HEK293T (cell line): ENCODE data around the gene RNF141.

Experiments
- ARNT ChIP-seq: fragments of 450-650 bp; IDR thresholded peaks from 2 replicates; pipeline ENCODE4 v1.6.1; 2017; ENCODE audit warnings: mild to moderate bottlenecking
- BHLHE40 ChIP-seq: fragments of 450-650 bp; IDR thresholded peaks from 2 replicates; pipeline ENCODE4 v1.6.1; 2016; ENCODE audit warnings: mild to moderate bottlenecking, moderate library complexity, borderline replicate concordance
- FOXA1 ChIP-seq: fragments of 450-650 bp; IDR thresholded peaks from 2 replicates; pipeline ENCODE4 v1.6.1; 2016; ENCODE audit warnings: mild to moderate bottlenecking
- FOXK2 ChIP-seq: fragments of 450-650 bp; IDR thresholded peaks from 2 replicates; pipeline ENCODE4 v1.6.1; 2016; ENCODE audit warnings: mild to moderate bottlenecking
- FOXM1 ChIP-seq: fragments of 450-650 bp; IDR thresholded peaks from 2 replicates; pipeline ENCODE4 v1.6.1; 2017; ENCODE audit warnings: mild to moderate bottlenecking, borderline replicate concordance
- L3MBTL2 ChIP-seq: fragments of 450-650 bp; conservative IDR thresholded peaks from 2 replicates; pipeline ENCODE4 v1.6.1; 2016; ENCODE audit warnings: mild to moderate bottlenecking
- NFRKB ChIP-seq: fragments of 450-650 bp; IDR thresholded peaks from 2 replicates; pipeline ENCODE4 v1.6.1; 2016; ENCODE audit warnings: mild to moderate bottlenecking, moderate library complexity
- PKNOX1 ChIP-seq: fragments of 450-650 bp; IDR thresholded peaks from 2 replicates; pipeline ENCODE4 v1.6.1; 2016
- SP1 ChIP-seq: fragments of 450-650 bp; IDR thresholded peaks from 2 replicates; pipeline ENCODE4 v1.6.1; 2017
- SUZ12 ChIP-seq: fragments of 450-650 bp; IDR thresholded peaks from 2 replicates; pipeline ENCODE4 v1.6.1; 2016; ENCODE audit warnings: mild to moderate bottlenecking
- ZNF384 ChIP-seq: fragments of 450-650 bp; IDR thresholded peaks from 2 replicates; pipeline ENCODE4 v1.6.1; 2016

- TF ChIP-seq FOXA1 (no peak), NFRKB (no peak), ZNF384 (no peak), FOXM1 (no peak), SP1 (no peak), SUZ12 (no peak), FOXK2 (no peak), L3MBTL2 (no peak), PKNOX1 (no peak), BHLHE40 (no peak), ARNT (no peak)
These were observed 32.6 kb upstream of the RNF141 start for GRCh38 chr11:10573556-10573955.
